ENCODE data around the gene E2F4. TPM values are rescaled to one million over a fixed set of nuclear protein-coding genes. Genes with fewer than 3 reads are reported as not detected.

The E2F4 gene
- total and polyA plus RNA-seq, 2 experiments from 2014 or later, result 66.2 to 85.2 TPM

DNA sequence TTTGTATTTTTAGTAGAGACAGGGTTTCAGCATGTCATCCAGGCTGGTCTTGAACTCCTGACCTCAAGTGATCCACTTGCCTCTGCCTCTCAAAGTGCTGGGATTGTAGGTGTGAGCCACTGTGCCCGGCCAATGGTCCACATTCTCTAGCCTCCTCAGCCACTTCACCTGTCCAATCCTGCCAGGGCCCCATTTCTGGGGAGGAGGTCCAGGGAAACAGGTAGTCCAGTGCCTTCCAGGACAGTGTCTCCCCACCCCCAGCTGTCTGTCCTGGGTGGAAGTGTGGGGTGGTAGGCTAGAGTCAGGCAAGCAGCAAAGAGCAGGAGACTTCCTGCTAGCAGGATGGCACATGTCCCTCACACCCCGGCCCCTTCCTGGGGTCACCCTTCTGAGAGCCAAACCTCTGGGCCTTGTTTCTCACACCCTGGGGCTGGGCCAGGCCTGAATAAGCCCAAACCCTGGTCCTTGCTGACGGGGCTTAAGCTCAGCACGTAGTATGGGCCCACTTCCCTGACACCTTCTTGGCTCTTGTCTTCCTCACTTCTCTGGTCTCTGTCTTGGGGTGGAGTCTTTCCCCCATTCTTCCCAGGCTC, 50.3 kb downstream of the E2F4 start:
- TF ChIP-seq, protein P1, sequence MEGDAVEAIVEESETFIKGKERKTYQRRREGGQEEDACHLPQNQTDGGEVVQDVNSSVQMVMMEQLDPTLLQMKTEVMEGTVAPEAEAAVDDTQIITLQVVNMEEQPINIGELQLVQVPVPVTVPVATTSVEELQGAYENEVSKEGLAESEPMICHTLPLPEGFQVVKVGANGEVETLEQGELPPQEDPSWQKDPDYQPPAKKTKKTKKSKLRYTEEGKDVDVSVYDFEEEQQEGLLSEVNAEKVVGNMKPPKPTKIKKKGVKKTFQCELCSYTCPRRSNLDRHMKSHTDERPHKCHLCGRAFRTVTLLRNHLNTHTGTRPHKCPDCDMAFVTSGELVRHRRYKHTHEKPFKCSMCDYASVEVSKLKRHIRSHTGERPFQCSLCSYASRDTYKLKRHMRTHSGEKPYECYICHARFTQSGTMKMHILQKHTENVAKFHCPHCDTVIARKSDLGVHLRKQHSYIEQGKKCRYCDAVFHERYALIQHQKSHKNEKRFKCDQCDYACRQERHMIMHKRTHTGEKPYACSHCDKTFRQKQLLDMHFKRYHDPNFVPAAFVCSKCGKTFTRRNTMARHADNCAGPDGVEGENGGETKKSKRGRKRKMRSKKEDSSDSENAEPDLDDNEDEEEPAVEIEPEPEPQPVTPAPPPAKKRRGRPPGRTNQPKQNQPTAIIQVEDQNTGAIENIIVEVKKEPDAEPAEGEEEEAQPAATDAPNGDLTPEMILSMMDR (IDR thresholded peaks at IDR 0.05; ENCODE audit: low read depth, low read length), result no peak
- DNase-seq (ENCODE audit: low read depth in 1 of 2, low spot score in 1 of 2), result no peak
- Histone ChIP-seq H3K27me3 (no peaks in the 10 kb centered on the region), H3K4me3 (no peak overlapping the region), H3K36me3 (peaks cover 5% of the 10 kb centered on the region), H3K27ac (no peak overlapping the region), H3K4me1 (ENCODE audit: low read depth) (no peaks in the 10 kb centered on the region), H3K9me3 (ENCODE audit: low read depth) (no peaks in the 10 kb centered on the region)

DNA sequence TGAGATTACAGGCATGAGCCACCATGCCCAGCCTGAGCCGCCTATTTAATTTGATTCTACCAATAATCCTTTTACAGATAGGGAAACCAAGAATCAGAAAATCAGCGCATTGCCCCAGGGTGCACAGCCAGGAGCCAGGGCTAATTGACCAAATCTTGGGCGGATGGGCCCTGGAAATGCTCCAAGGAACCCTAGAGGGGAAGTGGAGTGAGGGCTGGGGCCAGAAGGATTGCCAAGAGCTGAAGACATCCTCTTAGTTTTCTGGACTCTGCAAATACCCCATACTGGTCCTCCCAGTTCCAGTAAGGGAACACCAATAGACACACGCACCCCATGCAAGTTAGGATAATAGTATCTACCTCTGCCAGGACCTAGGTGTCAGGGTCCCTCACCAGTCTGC, 51.5 kb downstream of the E2F4 start:
- Histone ChIP-seq H3K4me1 (ENCODE audit: low read depth) (peaks cover 5% of the 10 kb centered on the region), H3K4me3 (no peak overlapping the region), H3K27me3 (no peaks in the 10 kb centered on the region), H3K36me3 (peaks cover 2% of the 10 kb centered on the region), H3K9me3 (ENCODE audit: low read depth) (no peaks in the 10 kb centered on the region), H3K27ac (no peak overlapping the region)
- TF ChIP-seq, protein P1 (IDR thresholded peaks at IDR 0.05; ENCODE audit: low read depth, low read length), result no peak
- DNase-seq (ENCODE audit: low read depth in 1 of 2, low spot score in 1 of 2), result no peak

DNA sequence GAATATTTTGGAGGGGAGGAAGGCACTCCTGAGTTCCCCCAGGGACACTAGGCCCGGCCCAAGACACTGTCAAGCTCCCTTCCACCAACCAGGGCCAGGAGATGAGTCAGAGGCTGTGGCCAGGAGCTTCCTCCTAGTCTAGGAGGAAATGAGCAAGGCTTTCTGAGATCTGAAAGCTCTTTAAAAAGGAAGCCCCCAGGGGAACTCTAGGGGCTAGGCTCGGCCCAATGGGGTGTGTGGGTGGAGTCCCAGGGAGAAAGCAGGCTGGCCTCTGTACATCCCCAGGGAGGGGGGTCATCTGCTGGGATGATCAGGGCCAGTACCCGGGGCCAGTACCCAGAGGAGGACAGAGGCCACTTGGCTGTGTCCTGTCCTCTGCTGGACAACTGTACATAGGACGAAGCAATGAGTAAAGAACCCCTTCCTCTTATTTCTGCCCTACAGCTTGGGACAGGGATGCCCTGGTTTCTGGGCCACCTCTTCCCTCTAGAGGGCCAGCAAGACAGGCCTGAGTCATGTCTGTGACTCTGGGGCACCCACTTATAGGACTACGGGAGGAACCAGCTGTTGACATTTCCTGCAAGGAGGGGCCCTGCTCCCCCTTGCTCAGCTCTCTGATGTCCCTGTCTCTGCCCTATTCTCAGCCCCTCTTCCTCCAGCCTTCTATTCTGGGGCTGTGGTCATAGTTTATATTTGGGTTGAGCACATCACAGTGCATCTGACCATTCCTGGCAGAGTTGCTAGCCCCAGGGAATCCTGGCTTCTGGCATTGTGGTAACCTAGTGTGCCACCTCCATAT, 52.6 kb downstream of the E2F4 start:
- no peaks in the 10 kb centered on the region for H3K36me3 ChIP-seq
- TF ChIP-seq, protein P1 (IDR thresholded peaks at IDR 0.05; ENCODE audit: low read depth, low read length), result no peak
- no peaks in the 10 kb centered on the region for H3K9me3 ChIP-seq (ENCODE audit: low read depth)
- peaks cover 5% of the 10 kb centered on the region for H3K4me1 ChIP-seq (ENCODE audit: low read depth)
- H3K4me3 ChIP-seq, result no peak overlapping the region
- no peak overlapping the region for H3K27ac ChIP-seq
- H3K27me3 ChIP-seq, result peaks cover 7% of the 10 kb centered on the region
- DNase-seq (ENCODE audit: low read depth in 1 of 2, low spot score in 1 of 2), result peak in 1 of 2 donors; percentile 89

DNA sequence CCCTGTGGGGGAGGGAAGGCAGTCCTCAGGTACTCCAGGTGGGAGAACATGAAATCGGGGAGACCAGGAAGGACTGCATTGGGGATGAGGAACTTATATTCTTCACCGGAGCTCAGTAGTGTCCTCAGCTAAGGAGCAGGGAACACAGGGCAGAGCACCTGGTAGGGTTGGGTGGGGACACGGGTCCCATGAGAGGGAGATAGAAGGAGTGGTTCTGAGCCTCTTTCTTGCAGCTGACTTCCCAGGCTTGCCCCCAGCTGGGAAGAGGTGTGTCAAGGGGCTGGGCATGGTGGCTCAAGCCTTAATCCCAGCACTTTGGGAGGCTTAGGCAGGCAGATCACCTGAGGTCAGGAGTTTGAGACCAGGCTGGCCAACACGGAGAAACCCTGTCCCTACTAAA, 53.2 kb downstream of the E2F4 start:
- H3K27ac ChIP-seq, result peak overlapping the region; percentile 97
- TF ChIP-seq, protein P1 (IDR thresholded peaks at IDR 0.05; ENCODE audit: low read depth, low read length), result no peak
- DNase-seq (ENCODE audit: low read depth in 1 of 2, low spot score in 1 of 2), result no peak
- H3K27me3 ChIP-seq, result peaks cover 10% of the 10 kb centered on the region
- peak overlapping the region; percentile 58 for H3K4me3 ChIP-seq
- no peaks in the 10 kb centered on the region for H3K9me3 ChIP-seq (ENCODE audit: low read depth)
- H3K36me3 ChIP-seq, result no peaks in the 10 kb centered on the region
- peaks cover 5% of the 10 kb centered on the region for H3K4me1 ChIP-seq (ENCODE audit: low read depth)

DNA sequence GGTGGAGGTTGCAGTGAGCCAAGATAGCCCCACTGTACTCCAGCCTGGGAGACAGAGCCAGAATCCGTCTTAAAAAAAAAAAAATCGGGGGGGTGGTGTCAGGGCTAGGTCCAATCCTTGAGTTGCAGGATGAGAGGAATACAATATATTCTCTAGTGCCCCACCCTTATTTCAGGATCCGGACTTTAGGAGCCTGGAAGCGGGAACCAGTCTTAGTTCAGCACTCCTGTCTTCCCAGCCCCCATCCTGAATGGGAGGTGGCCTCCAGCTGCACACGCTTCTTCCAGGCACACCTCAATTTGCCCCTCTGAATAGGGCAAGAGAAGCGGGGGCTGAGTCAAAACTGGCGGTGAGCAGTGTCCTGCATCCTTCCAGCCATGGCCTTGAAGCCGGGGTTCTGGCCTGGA, 53.7 kb downstream of the E2F4 start:
- Histone ChIP-seq H3K27me3 (peaks cover 14% of the 10 kb centered on the region), H3K36me3 (no peaks in the 10 kb centered on the region), H3K4me1 (ENCODE audit: low read depth) (peaks cover 5% of the 10 kb centered on the region), H3K27ac (peak overlapping the region; percentile 97), H3K9me3 (ENCODE audit: low read depth) (no peaks in the 10 kb centered on the region), H3K4me3 (peak overlapping the region; percentile 58)
- TF ChIP-seq, protein P1 (IDR thresholded peaks at IDR 0.05; ENCODE audit: low read depth, low read length), result no peak
- no peak for DNase-seq (ENCODE audit: low read depth in 1 of 2, low spot score in 1 of 2)

All from cardiac muscle cell (in vitro differentiated cells and primary cell).